OCI-LY1 (cell line): ENCODE measurements around the gene THBS3.

ENCODE experiments used
- H2AFZ ChIP-seq: fragments of 200-600 bp; sonication (generic), shearing (Covaris generic); 2 replicates; pipeline ENCODE4 v1.6.0; 2014; ENCODE audit warnings: antibody characterized with exemption, mild to moderate bottlenecking, low read length
- H3F3A ChIP-seq: fragments of 200-600 bp; sonication (generic), shearing (Covaris generic); 2 replicates; pipeline ENCODE4 v1.6.0; 2014; ENCODE audit warnings: mild to moderate bottlenecking, antibody characterized with exemption, low read length, moderate library complexity; ENCODE audit not compliant: insufficient read depth
- H3K27ac ChIP-seq: fragments of 200-600 bp; sonication (generic); 2 replicates; pipeline ENCODE4 v1.5.1; 2014; ENCODE audit warnings: low read length, mixed run types, mild to moderate bottlenecking, low read depth; ENCODE audit not compliant: poor library complexity, severe bottlenecking
- H3K27me3 ChIP-seq: fragments of 200-600 bp; sonication (generic); 2 replicates; pipeline ENCODE4 v1.6.0; 2014; ENCODE audit warnings: antibody characterized with exemption, mild to moderate bottlenecking, low read length, moderate library complexity; ENCODE audit not compliant: insufficient read depth
- H3K36me3 ChIP-seq: fragments of 200-600 bp; sonication (generic); 2 replicates; pipeline ENCODE4 v1.6.1; 2014; ENCODE audit warnings: mild to moderate bottlenecking, antibody characterized with exemption, low read length, moderate library complexity, mixed read lengths; ENCODE audit not compliant: insufficient read depth
- H3K4me1 ChIP-seq: fragments of 200-600 bp; sonication (generic); 2 replicates; pipeline ENCODE4 v1.5.1; 2014; ENCODE audit warnings: mild to moderate bottlenecking, low read length, moderate library complexity; ENCODE audit not compliant: insufficient read depth, severe bottlenecking
- H3K4me2 ChIP-seq: fragments of 200-600 bp; sonication (generic), shearing (Covaris generic); 2 replicates; pipeline ENCODE4 v1.6.1; 2014; ENCODE audit warnings: low read length
- H3K4me3 ChIP-seq: fragments of 200-600 bp; sonication (generic); 2 replicates; pipeline ENCODE4 v1.5.1; 2014; ENCODE audit warnings: low read length, low read depth, mild to moderate bottlenecking, mixed read lengths; ENCODE audit not compliant: poor library complexity, severe bottlenecking
- H3K79me2 ChIP-seq: fragments of 200-600 bp; shearing (Covaris generic); 2 replicates; pipeline ENCODE4 v1.6.1; 2016; ENCODE audit warnings: mixed run types, low read length, mixed read lengths; ENCODE audit not compliant: insufficient read depth
- H3K9ac ChIP-seq: fragments of 200-600 bp; sonication (generic), shearing (Covaris generic); 2 replicates; pipeline ENCODE4 v1.6.1; 2014; ENCODE audit warnings: mild to moderate bottlenecking, low read length, mixed read lengths
- H3K9me2 ChIP-seq: fragments of 200-600 bp; sonication (generic), shearing (Covaris generic); 2 replicates; pipeline ENCODE4 v1.6.1; 2014; ENCODE audit warnings: low read depth, mild to moderate bottlenecking, low read length, mixed read lengths
- H3K9me3 ChIP-seq: fragments of 200-600 bp; shearing (Covaris generic); 2 replicates; pipeline ENCODE4 v1.6.1; 2014; ENCODE audit warnings: low read length, mixed read lengths
- H4K20me1 ChIP-seq: fragments of 200-600 bp; sonication (generic), shearing (Covaris generic); 2 replicates; pipeline ENCODE4 v1.6.0; 2016; ENCODE audit warnings: mild to moderate bottlenecking, low read length; ENCODE audit not compliant: insufficient read depth
- CTCF ChIP-seq: fragments of 200-600 bp; sonication (generic), shearing (Covaris generic); IDR thresholded peaks from 2 replicates; pipeline ENCODE4 v1.5.1; 2017; ENCODE audit warnings: mild to moderate bottlenecking, antibody characterized with exemption, low read length, moderate library complexity, mixed read lengths
- EZH2 ChIP-seq: fragments of 200-600 bp; sonication (generic), shearing (Covaris generic); IDR thresholded peaks from 2 replicates; pipeline ENCODE4 v1.8.0; 2017; ENCODE audit warnings: borderline replicate concordance, mixed run types, mild to moderate bottlenecking, antibody characterized with exemption, low read length, moderate library complexity, mixed read lengths

The THBS3 gene

GRCh38 chr1:155202731-155203515 lies 4.8 kb downstream of the THBS3 start:
- no peaks in the 10 kb centered on the region for H3F3A ChIP-seq

DNA sequence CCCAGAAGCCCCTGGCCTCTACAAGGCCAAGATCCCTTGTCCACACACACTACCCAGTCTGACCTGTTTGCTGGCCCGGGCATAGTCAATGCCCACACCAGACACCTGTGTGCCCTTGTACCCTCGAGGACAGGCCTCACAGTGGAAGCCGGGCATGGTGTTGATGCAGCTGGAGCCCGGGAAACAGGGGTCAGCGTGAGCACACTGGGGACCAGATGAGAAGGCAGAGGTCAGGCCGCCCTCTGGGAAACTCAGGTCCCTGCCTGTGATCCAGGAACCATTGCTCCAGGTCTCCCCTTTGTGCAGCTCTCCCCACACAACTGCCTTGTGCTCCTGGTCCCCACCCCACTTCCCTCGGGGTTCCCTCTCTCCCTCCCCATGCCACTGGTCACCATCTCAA lies 5.5 kb downstream of the THBS3 start:
- no peak overlapping the region for H3K27ac ChIP-seq
- H3K9ac ChIP-seq = no peak overlapping the region
- TF ChIP-seq EZH2 = no peak
- no peak overlapping the region for H2AFZ ChIP-seq
- no peaks in the 10 kb centered on the region for H4K20me1 ChIP-seq
- no peak overlapping the region for H3K4me3 ChIP-seq
- no peaks in the 10 kb centered on the region for H3K36me3 ChIP-seq
- no peaks in the 10 kb centered on the region for H3K9me3 ChIP-seq
- no peaks in the 10 kb centered on the region for H3K79me2 ChIP-seq
- H3K4me2 ChIP-seq = no peak overlapping the region
- no peaks in the 10 kb centered on the region; the same call in 1 of the 2 replicates for H3K27me3 ChIP-seq
- peaks cover 4% of the 10 kb centered on the region for H3K4me1 ChIP-seq
- H3F3A ChIP-seq = no peaks in the 10 kb centered on the region
- H3K9me2 ChIP-seq = no peaks in the 10 kb centered on the region

More at GRCh38 chr1:155202731-155203515, 4.8 kb downstream of the THBS3 start:
- H3K36me3 ChIP-seq = no peaks in the 10 kb centered on the region
- H3K27me3 ChIP-seq = no peaks in the 10 kb centered on the region; the same call in 1 of the 2 replicates
- H3K9ac ChIP-seq = no peak overlapping the region
- no peaks in the 10 kb centered on the region for H3K9me2 ChIP-seq
- no peaks in the 10 kb centered on the region for H3K9me3 ChIP-seq
- H2AFZ ChIP-seq = no peak overlapping the region
- no peaks in the 10 kb centered on the region for H4K20me1 ChIP-seq
- no peak overlapping the region for H3K4me2 ChIP-seq
- no peaks in the 10 kb centered on the region for H3K79me2 ChIP-seq
- H3K4me3 ChIP-seq = no peak overlapping the region
- peaks cover 11% of the 10 kb centered on the region for H3K4me1 ChIP-seq
- H3K27ac ChIP-seq = no peak overlapping the region
- TF ChIP-seq CTCF (no peak), EZH2 (no peak)

DNA sequence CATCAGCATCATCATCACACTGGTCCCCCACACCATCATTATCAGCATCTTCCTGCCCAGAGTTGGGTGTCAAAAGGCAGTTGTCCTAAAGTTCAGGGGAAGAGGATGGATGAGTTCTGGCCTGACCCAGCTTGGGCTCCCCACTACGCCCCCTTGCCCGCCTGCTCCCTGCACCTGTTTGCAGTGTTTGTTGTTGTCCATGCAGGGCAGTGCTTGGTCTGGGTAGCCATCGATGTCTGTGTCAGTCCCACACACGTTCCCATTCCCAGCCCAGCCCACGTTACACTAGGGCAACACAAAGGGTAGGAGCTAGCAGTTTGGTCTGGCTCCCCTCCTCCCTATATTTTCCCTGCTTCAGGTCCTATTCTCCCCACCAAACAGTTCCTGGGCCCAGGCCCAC lies 6.8 kb downstream of the THBS3 start:
- H2AFZ ChIP-seq = no peak overlapping the region
- H3K27ac ChIP-seq = no peak overlapping the region
- H3F3A ChIP-seq = no peaks in the 10 kb centered on the region
- no peaks in the 10 kb centered on the region for H3K9me3 ChIP-seq
- no peaks in the 10 kb centered on the region for H3K4me1 ChIP-seq
- no peak overlapping the region for H3K4me3 ChIP-seq
- H4K20me1 ChIP-seq = no peaks in the 10 kb centered on the region
- H3K4me2 ChIP-seq = no peak overlapping the region
- TF ChIP-seq EZH2 (no peak), CTCF (no peak)
- H3K79me2 ChIP-seq = no peaks in the 10 kb centered on the region
- H3K9ac ChIP-seq = no peak overlapping the region
- H3K36me3 ChIP-seq = no peaks in the 10 kb centered on the region
- no peaks in the 10 kb centered on the region; the same call in 1 of the 2 replicates for H3K27me3 ChIP-seq
- H3K9me2 ChIP-seq = no peaks in the 10 kb centered on the region

DNA sequence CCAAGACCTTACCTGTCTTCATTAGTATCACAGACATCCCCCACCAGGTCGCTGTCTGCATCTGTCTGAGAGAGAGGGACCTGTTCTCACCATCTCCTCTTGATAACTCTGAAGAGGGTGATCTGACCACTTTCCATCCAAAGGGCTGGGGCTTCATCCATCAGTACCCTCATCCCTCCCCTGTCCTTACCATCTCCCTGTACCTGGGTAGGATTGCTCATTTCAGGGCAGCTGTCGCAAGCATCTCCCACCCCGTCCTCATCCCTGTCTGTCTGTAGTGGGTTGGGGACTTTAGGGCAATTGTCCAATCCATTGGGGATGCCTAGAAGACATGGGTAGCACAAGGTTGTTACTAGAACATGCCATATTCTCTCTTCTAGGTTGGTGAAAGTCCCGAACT lies 7.9 kb downstream of the THBS3 start:
- H3K9me3 ChIP-seq = no peaks in the 10 kb centered on the region
- no peaks in the 10 kb centered on the region; the same call in 1 of the 2 replicates for H3K27me3 ChIP-seq
- no peak overlapping the region for H2AFZ ChIP-seq
- no peaks in the 10 kb centered on the region for H4K20me1 ChIP-seq
- H3K4me1 ChIP-seq = peaks cover 2% of the 10 kb centered on the region
- H3K79me2 ChIP-seq = no peaks in the 10 kb centered on the region
- TF ChIP-seq CTCF (no peak), EZH2 (no peak)
- no peak overlapping the region for H3K27ac ChIP-seq
- H3F3A ChIP-seq = no peaks in the 10 kb centered on the region
- H3K4me3 ChIP-seq = no peak overlapping the region
- H3K36me3 ChIP-seq = no peaks in the 10 kb centered on the region
- H3K4me2 ChIP-seq = no peak overlapping the region
- H3K9ac ChIP-seq = no peak overlapping the region
- no peaks in the 10 kb centered on the region for H3K9me2 ChIP-seq
